ENCODE data around the gene KCNJ16.

- TF ChIP-seq CTCF (IDR thresholded peaks at IDR 0.05) (no peak), POLR2A (IDR thresholded peaks at IDR 0.05) (no peak), POLR2AphosphoS5 (IDR thresholded peaks at IDR 0.05) (no peak)
Observed at GRCh38 chr17:70127221-70127873, 52.3 kb downstream of the KCNJ16 start.
